HepG2 (cell line): Measurements from ENCODE around the gene TDRD10. TPM values are rescaled to one million over a fixed set of nuclear protein-coding genes. Genes with fewer than 3 reads are reported as not detected.
A peak's percentile ranks its signal among the peaks of the same experiment; 100 is the strongest.

ENCODE experiments used
- DRAP1 ChIP-seq: IDR thresholded peaks from 2 replicates; pipeline ENCODE4 v1.6.1; 2016; ENCODE audit warnings: missing genetic modification reagents, missing compliant biosample characterization
- ELF1 ChIP-seq: sonication (generic); formaldehyde crosslinking; IDR thresholded peaks from 2 replicates; pipeline ENCODE4 v1.4.0; 2020; ENCODE audit warnings: missing genetic modification reagents
- ELF3 ChIP-seq: IDR thresholded peaks from 2 replicates; pipeline ENCODE4 v1.6.1; 2016; ENCODE audit warnings: missing genetic modification reagents, missing compliant biosample characterization
- GATAD1 ChIP-seq: IDR thresholded peaks from 2 replicates; pipeline ENCODE4 v1.6.1; 2016; ENCODE audit warnings: missing genetic modification reagents, missing compliant biosample characterization
- HNRNPK ChIP-seq: fragments of 200-400 bp; formaldehyde crosslinking; IDR thresholded peaks from 2 replicates; pipeline ENCODE4 v1.6.1; 2018; ENCODE audit warnings: low read length, low read depth, moderate library complexity, mild to moderate bottlenecking; ENCODE audit not compliant: poor library complexity, severe bottlenecking
- IRF9 ChIP-seq: sonication (generic); formaldehyde crosslinking; IDR thresholded peaks from 2 replicates; pipeline ENCODE4 v1.8.0; 2022; ENCODE audit warnings: missing genetic modification reagents, mild to moderate bottlenecking, borderline replicate concordance
- MIXL1 ChIP-seq: IDR thresholded peaks from 2 replicates; pipeline ENCODE4 v1.6.1; 2016
- MLX ChIP-seq: IDR thresholded peaks from 2 replicates; pipeline ENCODE4 v1.6.1; 2016
- PAXIP1 ChIP-seq: sonication (generic); formaldehyde crosslinking; conservative IDR thresholded peaks from 2 replicates; pipeline ENCODE4 v1.4.0; 2020; ENCODE audit warnings: mild to moderate bottlenecking, missing genetic modification reagents, moderate library complexity
- POLR2A ChIP-seq, 2 experiments: IDR thresholded peaks; 2 replicates each; pipeline ENCODE4 v1.6.1; 2011; ENCODE audit warnings: low read depth in 2 of 2, low read length in 2 of 2, mild to moderate bottlenecking in 1 of 2, moderate library complexity in 1 of 2; ENCODE audit not compliant: insufficient read depth in 1 of 2
- REST ChIP-seq, 2 experiments: IDR thresholded peaks; 2 replicates each; pipeline ENCODE4 v1.6.1; 2011 to 2012; ENCODE audit warnings: low read length in 2 of 2, borderline replicate concordance in 1 of 2, low read depth in 1 of 2, mild to moderate bottlenecking in 1 of 2, moderate library complexity in 1 of 2
- SAFB2 ChIP-seq: sonication (generic); formaldehyde crosslinking; IDR thresholded peaks from 2 replicates; pipeline ENCODE4 v1.5.1; 2020; ENCODE audit warnings: missing genetic modification reagents, low read depth, mild to moderate bottlenecking, borderline replicate concordance
- SETDB1 ChIP-seq: sonication (generic); formaldehyde crosslinking; IDR thresholded peaks from 2 replicates; pipeline ENCODE4 v1.5.1; 2020; ENCODE audit warnings: missing genetic modification reagents, mild to moderate bottlenecking, borderline replicate concordance
- SNAPC2 ChIP-seq: sonication (generic); formaldehyde crosslinking; IDR thresholded peaks from 2 replicates; pipeline ENCODE4 v1.8.1; 2022; ENCODE audit warnings: mild to moderate bottlenecking, missing genetic modification reagents
- ZBTB7A ChIP-seq: sonication (generic); formaldehyde crosslinking; IDR thresholded peaks from 2 replicates; pipeline ENCODE4 v1.8.0; 2022; ENCODE audit warnings: mild to moderate bottlenecking, missing genetic modification reagents
- ZFP90 ChIP-seq: sonication (generic); formaldehyde crosslinking; IDR thresholded peaks from 2 replicates; pipeline ENCODE4 v1.8.0; 2022; ENCODE audit warnings: missing genetic modification reagents, mild to moderate bottlenecking, inconsistent platforms, borderline replicate concordance
- ZNF143 ChIP-seq: sonication (generic); formaldehyde crosslinking; IDR thresholded peaks from 2 replicates; pipeline ENCODE4 v1.4.0; 2020; ENCODE audit warnings: missing genetic modification reagents
- ZNF564 ChIP-seq: sonication (generic); formaldehyde crosslinking; IDR thresholded peaks from 2 replicates; pipeline ENCODE4 v1.8.1; 2023; ENCODE audit warnings: mild to moderate bottlenecking, missing genetic modification reagents
- ZNF577 ChIP-seq: sonication (generic); formaldehyde crosslinking; IDR thresholded peaks from 2 replicates; pipeline ENCODE4 v1.4.0; 2020; ENCODE audit warnings: mild to moderate bottlenecking, low read depth, missing genetic modification reagents, borderline replicate concordance
- ZNF713 ChIP-seq: sonication (generic); formaldehyde crosslinking; IDR thresholded peaks from 2 replicates; pipeline ENCODE4 v1.4.0; 2020; ENCODE audit warnings: mild to moderate bottlenecking, missing genetic modification reagents
- ZNF816 ChIP-seq: sonication (generic); formaldehyde crosslinking; IDR thresholded peaks from 2 replicates; pipeline ENCODE4 v1.8.0; 2022; ENCODE audit warnings: missing genetic modification reagents, mild to moderate bottlenecking, borderline replicate concordance
- ZNF83 ChIP-seq: sonication (generic); formaldehyde crosslinking; IDR thresholded peaks from 2 replicates; pipeline ENCODE4 v1.4.0; 2020; ENCODE audit warnings: missing genetic modification reagents, mild to moderate bottlenecking, borderline replicate concordance
- polyA plus RNA-seq, 8 experiments: library from polyadenylated mRNA; depleted of rRNA in 3 of 8; stranded (reverse) in 7 of 8; unstranded in 1 of 8; fragments of >200 nt; fragmentation: Illumina TruSeq in 4 of 8; extraction: Trizol in 4 of 8; gene quantifications; 2 replicates each; pipeline versions ENCODE4 v1.2.1 to v1.2.3, GENCODE V29; 2011 to 2016; ENCODE audit warnings: low read depth in 4 of 8, missing spikeins in 1 of 8, mixed read lengths in 1 of 8; ENCODE audit not compliant: insufficient read depth in 1 of 8
- total RNA-seq, 5 experiments: library from RNA; depleted of rRNA; stranded (reverse); fragments of >200 nt; fragmentation: Illumina TruSeq; extraction: Trizol; gene quantifications; 2 replicates each; pipeline ENCODE4 v1.2.3, GENCODE V29; 2016; ENCODE audit warnings: low read depth in 1 of 5

The TDRD10 gene
- total and polyA plus RNA-seq, 2 of the 13 experiments (the other 11 are each of a cell fraction or from before 2014, with no cell fraction given): not detected

- no peak for TF ChIP-seq MIXL1 (CRISPR knock-in tag)
- no peak for TF ChIP-seq SETDB1
- TF ChIP-seq GATAD1: peak; percentile 71
- no peak for TF ChIP-seq ELF3 (CRISPR knock-in tag)
- TF ChIP-seq MLX (CRISPR knock-in tag): 0 out of 2 replicates have a peak, but pooled peaks have one; percentile 30
- 0 out of 4 replicates have a peak, but pooled peaks of 1 of the 2 experiments have one; percentile 19 for TF ChIP-seq REST (IDR thresholded peaks at IDR 0.05; ENCODE audit: borderline replicate concordance in 1 of 2, low read depth in 1 of 2, low read length in 2 of 2)
- no peak for TF ChIP-seq ZNF83 (CRISPR knock-in tag)
- no peak for TF ChIP-seq ZNF816 (CRISPR knock-in tag)
- 0 out of 2 replicates have a peak, but pooled peaks have one; percentile 17 for TF ChIP-seq ELF1 (CRISPR knock-in tag)
- no peak for TF ChIP-seq HNRNPK
- no peak for TF ChIP-seq SNAPC2 (CRISPR knock-in tag)
- TF ChIP-seq DRAP1 (CRISPR knock-in tag): no peak; the same call in 1 of the 2 replicates
- TF ChIP-seq ZNF564: no peak
- no peak for TF ChIP-seq SAFB2 (CRISPR knock-in tag)
- TF ChIP-seq ZNF577: no peak
- no peak for TF ChIP-seq PAXIP1 (CRISPR knock-in tag)
- TF ChIP-seq ZBTB7A (CRISPR knock-in tag): no peak
- no peak for TF ChIP-seq ZNF713 (CRISPR knock-in tag)
- TF ChIP-seq ZNF143: no peak
- no peak for TF ChIP-seq ZFP90
- no peak for TF ChIP-seq POLR2A (IDR thresholded peaks at IDR 0.05; ENCODE audit: insufficient read depth in 1 of 2, low read depth in 2 of 2, low read length in 2 of 2)
- no peak for TF ChIP-seq IRF9 (CRISPR knock-in tag)
Measured at GRCh38 chr1:154559466-154560044, 57.5 kb downstream of the TDRD10 start (continued).
